NCI-H1436 treated with DMSO at 0.1 percent for 48 hours (cell line): ENCODE results near the gene DELE1.
"Not testable (repeated sequence)": the region's sequence is repeated elsewhere in the genome, so short reads cannot be mapped to it uniquely, and the experiment has no call there.

Experiments
- DNase-seq: peaks from one replicate; lab custom pipeline; 2025; lab: John Stamatoyannopoulos, UW

Gene DELE1

DNA sequence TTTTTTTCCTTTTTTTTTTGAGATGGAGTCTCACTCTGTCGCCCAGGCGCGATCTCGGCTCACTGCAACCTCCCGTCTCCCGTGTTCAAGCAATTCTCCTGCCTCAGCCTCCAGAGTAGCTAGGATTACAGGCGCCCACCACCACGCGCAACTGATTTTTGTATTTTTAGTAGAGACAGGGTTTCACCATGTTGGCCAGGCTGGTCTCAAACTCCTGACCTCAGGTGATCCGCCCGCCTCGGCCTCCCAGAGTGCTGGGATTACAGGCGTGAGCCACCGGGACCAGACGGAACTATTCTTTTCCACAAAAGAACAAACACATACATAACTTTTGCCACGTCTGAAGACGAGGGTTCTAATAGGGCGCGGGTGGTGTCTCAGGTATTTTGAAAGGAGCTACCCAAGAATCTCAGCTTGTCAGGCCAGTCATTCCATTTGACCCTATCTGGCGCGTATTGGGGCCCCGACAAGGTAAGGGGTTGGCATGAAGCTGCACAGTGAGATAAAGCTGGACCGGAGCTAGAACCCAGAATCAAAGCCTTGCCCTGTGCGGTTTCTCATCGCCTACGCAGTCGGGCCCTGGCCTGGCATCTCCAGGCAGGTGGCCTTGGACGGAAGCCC is 734 bp upstream of the DELE1 start:
- not testable (repeated sequence) for DNase-seq

- DNase-seq: no peak
Measured at GRCh38 chr5:141926434-141926833, 2.8 kb downstream of the DELE1 start.

DNA sequence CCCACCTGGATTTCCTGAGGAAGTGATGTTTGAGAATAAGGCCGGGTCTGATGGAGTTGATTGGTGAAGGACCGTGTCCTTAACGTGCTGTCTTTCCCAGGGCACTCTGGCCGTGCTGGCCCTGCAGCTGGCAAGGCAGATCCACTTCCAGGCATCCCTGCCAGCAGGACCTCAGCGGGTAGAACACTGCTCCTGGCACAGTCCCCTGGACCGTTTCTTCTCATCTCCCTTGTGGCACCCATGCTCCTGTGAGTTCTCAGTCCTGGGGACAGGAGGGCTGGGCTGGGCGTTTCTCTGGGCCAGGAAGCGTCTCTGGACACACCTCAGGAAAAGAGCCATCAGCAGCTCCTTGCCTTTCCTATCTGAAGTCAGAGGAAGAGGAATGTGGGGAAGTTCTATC is 4.4 kb downstream of the DELE1 start:
- no peak for DNase-seq

- no peak for DNase-seq
Measured at GRCh38 chr5:141929398-141930058, 5.9 kb downstream of the DELE1 start.

DNA sequence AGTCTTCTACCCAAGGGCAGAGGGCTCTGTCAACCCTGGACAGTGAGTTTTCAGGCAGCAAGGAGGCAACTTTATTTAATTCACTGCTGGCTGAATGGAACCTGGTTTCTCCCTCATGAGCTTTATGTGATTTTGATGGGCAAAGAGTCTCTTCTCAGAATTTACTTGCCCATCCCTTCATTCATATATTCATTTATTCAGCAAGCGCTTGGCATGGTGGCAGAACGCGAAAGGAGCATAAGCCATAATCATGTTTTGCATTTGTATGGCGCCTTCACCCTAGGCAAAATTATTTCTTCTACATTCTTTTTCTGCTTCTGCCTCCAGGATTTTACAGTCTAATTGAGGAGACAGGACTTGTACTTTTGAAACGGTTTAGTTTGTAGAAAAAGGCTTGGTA is 8.0 kb downstream of the DELE1 start:
- DNase-seq: no peak

DNA sequence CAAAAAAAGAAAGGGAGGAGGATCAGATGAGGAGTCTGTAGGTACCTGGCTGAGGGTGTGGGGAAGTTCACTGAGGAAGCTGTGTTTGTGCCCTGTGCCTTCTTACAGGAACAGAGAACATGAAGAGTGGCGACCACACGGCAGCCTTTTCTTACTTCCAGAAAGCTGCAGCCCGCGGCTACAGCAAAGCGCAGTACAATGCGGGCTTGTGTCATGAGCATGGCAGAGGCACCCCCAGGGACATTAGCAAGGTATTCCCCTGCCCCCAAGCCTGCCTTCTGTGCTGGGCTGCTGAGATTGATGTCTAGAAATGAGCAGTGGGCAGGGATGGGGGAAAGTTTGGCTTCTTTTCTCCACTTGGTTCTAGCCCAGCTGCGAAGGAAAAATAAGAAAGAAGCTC is 9.5 kb downstream of the DELE1 start:
- DNase-seq: no peak

GRCh38 chr5:141934099-141934844 is 10.6 kb downstream of the DELE1 start:
- peak; percentile 16 for DNase-seq

DNA sequence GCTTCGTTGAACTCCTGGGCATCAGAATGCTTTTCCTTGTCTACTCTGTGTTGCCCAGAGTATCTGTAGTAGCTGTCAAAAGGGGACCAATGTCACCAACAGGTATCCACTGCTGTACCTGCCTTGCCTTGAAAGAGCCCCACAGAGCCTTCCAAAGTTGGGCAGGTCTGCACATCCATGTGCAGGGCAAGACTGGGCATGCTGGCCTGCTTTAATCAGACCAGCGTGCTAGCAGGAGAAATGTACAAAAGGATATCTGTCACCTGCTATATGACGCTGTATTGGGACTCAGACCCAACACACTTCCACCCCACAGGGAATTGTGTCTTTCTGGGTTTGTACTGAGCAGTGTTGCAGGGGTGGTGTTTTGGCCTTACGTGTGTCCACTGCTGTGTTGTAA is 11.9 kb downstream of the DELE1 start:
- no peak for DNase-seq

- DNase-seq: no peak
Measured at GRCh38 chr5:141940695-141941271, 17.1 kb downstream of the DELE1 start.

- DNase-seq: no peak
Measured at GRCh38 chr5:141941307-141941706, 17.6 kb downstream of the DELE1 start.

DNA sequence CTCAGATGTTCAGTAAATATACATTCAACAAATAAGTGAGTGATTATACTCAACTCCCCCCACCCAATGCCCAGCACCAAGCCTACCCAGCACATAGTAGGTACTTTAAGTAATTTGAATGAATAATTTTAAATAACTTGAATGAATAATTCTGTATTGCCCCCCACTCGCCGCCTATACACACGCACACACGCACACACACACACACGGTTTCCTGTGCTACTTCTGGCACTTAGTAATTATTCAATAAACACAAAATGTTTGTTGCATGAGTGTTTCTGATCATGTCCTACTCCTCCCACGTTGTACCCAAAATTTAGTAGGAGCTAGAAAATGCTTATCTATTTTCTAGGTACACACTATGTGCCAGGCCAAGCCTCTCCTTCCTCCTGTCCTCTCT is 18.1 kb downstream of the DELE1 start:
- DNase-seq: no peak

- no peak for DNase-seq
Measured at GRCh38 chr5:141942185-141942857, 18.6 kb downstream of the DELE1 start.

- no peak for DNase-seq
Measured at GRCh38 chr5:141944076-141944475, 20.4 kb downstream of the DELE1 start.

GRCh38 chr5:141945511-141946051 is 21.9 kb downstream of the DELE1 start:
- DNase-seq: no peak

GRCh38 chr5:141947316-141947715 is 23.6 kb downstream of the DELE1 start:
- no peak for DNase-seq

GRCh38 chr5:141948812-141949211 is 25.1 kb downstream of the DELE1 start:
- DNase-seq: no peak

- DNase-seq: no peak
Measured at GRCh38 chr5:141949511-141949910, 25.8 kb downstream of the DELE1 start.

DNA sequence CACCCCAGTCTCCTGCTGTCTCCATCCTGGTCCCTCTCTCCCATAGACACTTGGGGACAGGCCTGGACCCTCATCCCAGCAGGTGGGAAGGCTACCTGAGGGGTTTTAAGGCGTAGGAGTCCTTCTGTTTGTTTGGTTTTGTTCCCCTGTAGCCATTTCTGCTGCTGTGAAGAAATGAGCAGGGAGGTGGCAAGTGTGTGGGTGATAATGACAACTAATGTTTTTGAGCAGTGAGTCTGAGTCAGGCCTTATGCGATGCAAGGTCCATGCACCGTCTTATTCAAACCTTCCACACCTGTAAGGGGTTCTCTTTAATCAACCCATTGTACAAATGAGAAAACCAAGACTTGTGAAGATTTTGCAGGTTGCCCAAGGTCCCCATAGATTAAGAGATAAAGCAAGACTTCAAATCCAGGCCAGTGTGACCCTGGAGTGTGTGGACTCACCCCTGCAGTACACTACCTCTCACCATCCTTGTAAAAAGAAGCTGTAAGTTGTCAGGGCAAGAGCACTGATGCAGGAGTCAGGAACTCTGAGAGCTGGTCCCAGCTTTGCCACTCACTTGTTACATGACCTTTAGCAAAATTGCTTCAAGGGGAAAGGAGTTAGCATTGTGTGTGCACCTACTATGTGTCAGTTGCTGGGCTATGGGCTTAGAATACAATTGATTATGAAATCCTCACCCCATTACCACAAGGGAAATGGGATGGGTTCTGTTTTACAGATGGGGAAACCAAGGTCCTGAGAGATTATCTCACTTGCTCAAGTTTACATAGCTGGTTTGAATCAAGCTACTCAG is 26.7 kb downstream of the DELE1 start:
- DNase-seq: no peak

- DNase-seq: no peak
Measured at GRCh38 chr5:141951332-141951781, 27.7 kb downstream of the DELE1 start.

DNA sequence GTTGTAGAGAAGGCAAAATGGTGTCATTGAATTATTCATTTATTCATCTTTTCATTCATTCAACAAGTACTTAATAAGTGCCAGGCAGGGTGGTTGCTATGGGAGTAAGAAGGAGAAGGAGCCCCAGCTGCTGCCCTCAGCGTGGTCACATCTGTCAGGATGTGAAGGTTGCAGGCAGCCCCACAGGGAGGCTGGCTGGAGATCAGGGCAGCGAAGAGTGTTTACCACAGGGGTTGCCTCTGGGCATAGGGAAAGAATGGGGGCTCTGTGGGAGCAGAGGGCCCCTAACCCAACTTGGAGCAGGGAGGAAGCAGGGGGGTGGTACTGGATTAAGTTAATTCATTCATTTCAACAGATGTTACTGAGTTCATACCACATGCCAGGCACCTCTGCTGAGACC is 28.3 kb downstream of the DELE1 start:
- DNase-seq: no peak

GRCh38 chr5:141954194-141954593 is 30.5 kb downstream of the DELE1 start:
- no peak for DNase-seq
